8988T (cell line): ENCODE measurements around the gene ARRDC1.
"Not testable (repeated sequence)": the region's sequence is repeated elsewhere in the genome, so short reads cannot be mapped to it uniquely, and the experiment has no call there.

Experiments used
- DNase-seq: peaks from one replicate; pipeline ENCODE4 v3.0.0; 2011

Gene ARRDC1

GRCh38 chr9:137613738-137614523 lies 8.4 kb downstream of the ARRDC1 start:
- no peak for DNase-seq

- DNase-seq = no peak
These were observed 9.3 kb downstream of the ARRDC1 start for GRCh38 chr9:137614631-137615386.

GRCh38 chr9:137615387-137615871 lies 9.9 kb downstream of the ARRDC1 start:
- DNase-seq = no peak

- peak; percentile 99 for DNase-seq
These were observed 12.9 kb downstream of the ARRDC1 start, which contains the start of gene EHMT1 for GRCh38 chr9:137618105-137619067. EHMT1 (plus strand) TSS chr9:137619005; CDS start chr9:137619029, 24 bp downstream.

- DNase-seq = peak; percentile 56
These were observed 14.0 kb downstream of the ARRDC1 start for GRCh38 chr9:137619240-137620047.

GRCh38 chr9:137620048-137620405 lies 14.5 kb downstream of the ARRDC1 start:
- no peak for DNase-seq

- DNase-seq = no peak
These were observed 15.1 kb downstream of the ARRDC1 start for GRCh38 chr9:137620581-137620980.

- DNase-seq = no peak
These were observed 15.8 kb downstream of the ARRDC1 start for GRCh38 chr9:137621131-137621757.

GRCh38 chr9:137622211-137622610 lies 16.7 kb downstream of the ARRDC1 start:
- DNase-seq = not testable (repeated sequence)

GRCh38 chr9:137626464-137626863 lies 21.0 kb downstream of the ARRDC1 start:
- DNase-seq = no peak

GRCh38 chr9:137627406-137627805 lies 21.9 kb downstream of the ARRDC1 start:
- DNase-seq = not testable (repeated sequence)

GRCh38 chr9:137630126-137630525 lies 24.6 kb downstream of the ARRDC1 start:
- DNase-seq = no peak

- no peak for DNase-seq
These were observed 25.2 kb downstream of the ARRDC1 start for GRCh38 chr9:137630679-137631078.

GRCh38 chr9:137631345-137632229 lies 26.1 kb downstream of the ARRDC1 start:
- DNase-seq = no peak

- DNase-seq = no peak
These were observed 27.0 kb downstream of the ARRDC1 start for GRCh38 chr9:137632230-137633161.

GRCh38 chr9:137634016-137634415 lies 28.5 kb downstream of the ARRDC1 start:
- DNase-seq = no peak

- DNase-seq = no peak
These were observed 33.2 kb downstream of the ARRDC1 start for GRCh38 chr9:137638680-137639079.

- no peak for DNase-seq
These were observed 34.0 kb downstream of the ARRDC1 start for GRCh38 chr9:137639303-137640051.
